NCI-H2227 treated with DMSO at 0.1 percent for 48 hours (cell line): ENCODE results near the gene SPEM2.

Experiments used
- DNase-seq: peaks from one replicate; lab custom pipeline; 2025; lab: John Stamatoyannopoulos, UW

Gene SPEM2

DNA sequence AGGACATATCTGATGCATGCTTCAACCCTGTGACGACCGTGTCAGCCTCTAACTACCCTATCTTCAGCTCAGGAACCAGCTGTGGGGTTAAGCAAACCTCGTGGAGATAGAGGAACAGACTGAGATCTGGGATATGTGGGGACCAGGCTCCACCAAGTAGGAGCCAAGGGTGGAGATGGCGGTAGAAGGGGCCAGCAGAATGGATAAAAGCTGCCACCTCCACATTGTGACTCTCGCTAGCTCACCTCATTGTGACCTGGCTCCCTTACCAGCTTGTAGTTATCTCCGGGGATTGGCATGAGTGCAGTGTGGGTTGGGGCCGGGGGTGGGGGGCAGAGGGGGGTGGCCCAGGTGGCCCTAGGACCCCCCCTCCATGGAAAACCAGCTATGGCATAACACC is at the start of gene SPEM2:
Gene SPEM2, plus strand, starts transcription at position 301 of the 400 bp plus-strand sequence. Its CDS starts 73 bp downstream, at position 374.
- DNase-seq, result no peak

DNA sequence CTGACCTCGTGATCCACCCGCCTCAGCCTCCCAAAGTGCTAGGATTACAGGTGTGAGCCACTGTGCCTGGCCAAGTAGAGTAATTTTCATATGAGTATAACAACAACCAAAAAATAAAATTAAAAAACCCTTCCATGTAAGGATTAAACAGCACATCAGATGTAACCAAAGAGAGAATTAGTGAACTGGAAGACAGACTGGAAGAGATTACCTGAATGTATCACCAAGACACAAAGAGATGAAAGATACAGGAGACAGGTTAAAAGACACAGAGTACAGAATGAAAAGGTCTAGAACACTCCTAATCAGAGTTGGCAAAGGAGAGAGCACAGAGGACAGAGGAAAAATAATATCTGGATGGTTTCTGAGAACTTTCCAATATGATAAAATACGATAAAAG is 46.3 kb upstream of the SPEM2 start:
- no peak for DNase-seq

DNA sequence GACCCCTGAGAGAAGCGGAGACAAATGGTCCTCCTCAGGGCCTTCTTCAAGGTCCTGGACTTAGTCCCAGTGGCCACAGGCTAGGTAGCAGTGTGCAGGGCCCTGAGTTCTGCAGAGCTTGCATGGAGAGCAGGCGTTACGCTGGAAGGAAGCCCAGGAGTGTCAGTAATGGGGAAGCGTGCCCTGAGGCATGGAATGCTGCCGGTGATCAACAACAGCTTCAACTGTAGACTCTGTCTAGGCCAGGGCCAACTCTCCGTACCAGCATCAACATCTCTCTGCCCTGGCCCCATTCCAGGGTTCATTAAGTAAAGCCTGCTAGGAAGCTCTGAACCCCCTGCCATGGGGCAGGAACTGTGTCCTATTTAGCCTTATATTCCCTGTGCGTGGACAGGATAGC is 45.1 kb upstream of the SPEM2 start:
- DNase-seq, result no peak

DNA sequence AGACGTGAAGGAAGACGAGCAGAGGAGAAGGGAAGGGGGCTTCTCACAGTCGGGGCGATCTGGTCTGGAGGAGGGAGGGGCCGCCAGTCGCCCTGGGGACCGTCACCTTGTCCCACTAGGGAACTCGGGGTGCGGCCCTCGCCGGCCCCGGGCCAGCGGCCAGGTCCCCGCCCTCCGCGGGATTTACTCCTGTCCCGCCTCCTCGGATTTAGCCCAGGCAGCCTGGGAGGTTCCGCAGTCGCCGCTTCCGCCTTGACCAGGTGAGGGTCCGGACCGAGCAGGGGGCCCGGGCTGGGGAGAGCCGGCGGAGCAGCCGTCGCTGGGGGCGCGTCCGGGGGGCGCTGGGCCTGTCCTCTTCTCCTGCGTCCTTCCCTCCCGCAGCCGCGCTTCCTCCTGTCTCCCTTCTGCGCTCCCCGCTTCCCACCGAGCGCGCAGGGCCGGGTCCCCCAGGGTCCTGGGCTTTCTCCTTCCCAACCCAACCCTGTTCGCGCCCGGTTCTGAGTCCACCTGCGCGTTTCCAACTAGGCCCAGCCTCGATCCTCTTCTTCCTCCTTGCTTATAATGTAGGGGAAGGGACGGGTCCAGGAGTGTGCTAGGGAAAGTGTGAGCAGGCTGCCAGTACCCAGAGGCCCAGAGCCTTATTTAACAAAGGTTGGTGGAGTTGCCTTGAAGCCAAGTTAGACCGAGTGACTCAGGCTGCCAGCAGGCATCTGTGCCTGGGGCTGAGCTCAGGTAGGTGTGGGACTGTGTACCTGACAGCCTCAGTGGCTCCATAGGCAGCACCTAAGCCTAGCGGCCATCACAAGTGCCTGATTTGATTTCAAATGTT is 44.3 kb upstream of the SPEM2 start, which contains the start of gene TNK1:
Gene TNK1, plus strand, starts transcription at position 235 of the 829 bp plus-strand sequence. CDS start 1,838 bp downstream, outside the sequence.
- DNase-seq, result no peak

DNA sequence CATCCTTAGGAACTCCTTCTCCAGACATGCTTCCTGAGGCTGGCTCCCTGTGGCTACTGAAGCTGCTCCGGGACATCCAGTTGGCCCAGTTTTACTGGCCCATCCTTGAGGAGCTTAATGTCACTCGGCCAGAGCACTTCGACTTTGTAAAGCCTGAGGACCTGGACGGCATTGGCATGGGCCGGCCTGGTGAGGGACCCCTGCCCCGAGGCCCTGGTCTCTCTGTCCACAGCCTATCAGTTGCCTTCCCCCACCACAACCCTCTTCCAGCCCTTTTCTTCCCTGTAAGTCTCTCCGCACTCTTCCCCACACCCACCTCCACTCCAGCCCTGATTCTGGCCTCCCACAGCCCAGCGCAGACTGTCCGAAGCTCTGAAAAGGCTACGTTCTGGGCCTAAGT is 42.5 kb upstream of the SPEM2 start:
- no peak for DNase-seq

DNA sequence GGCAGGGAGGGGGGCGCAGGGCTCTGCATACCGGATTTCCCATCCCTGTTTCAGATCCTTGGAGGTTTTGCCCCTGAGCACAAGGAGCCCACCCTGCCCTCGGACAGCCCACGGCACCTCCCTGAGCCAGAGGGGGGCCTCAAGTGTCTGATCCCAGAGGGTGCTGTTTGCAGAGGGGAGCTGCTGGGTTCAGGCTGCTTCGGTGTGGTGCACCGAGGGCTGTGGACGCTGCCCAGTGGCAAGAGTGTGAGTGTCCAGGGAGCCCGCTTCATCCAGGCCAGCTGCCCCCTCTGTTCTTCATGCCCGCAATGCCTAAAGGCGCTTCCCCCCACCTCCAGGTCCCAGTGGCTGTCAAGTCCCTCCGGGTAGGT is 42.1 kb upstream of the SPEM2 start:
- DNase-seq, result no peak

DNA sequence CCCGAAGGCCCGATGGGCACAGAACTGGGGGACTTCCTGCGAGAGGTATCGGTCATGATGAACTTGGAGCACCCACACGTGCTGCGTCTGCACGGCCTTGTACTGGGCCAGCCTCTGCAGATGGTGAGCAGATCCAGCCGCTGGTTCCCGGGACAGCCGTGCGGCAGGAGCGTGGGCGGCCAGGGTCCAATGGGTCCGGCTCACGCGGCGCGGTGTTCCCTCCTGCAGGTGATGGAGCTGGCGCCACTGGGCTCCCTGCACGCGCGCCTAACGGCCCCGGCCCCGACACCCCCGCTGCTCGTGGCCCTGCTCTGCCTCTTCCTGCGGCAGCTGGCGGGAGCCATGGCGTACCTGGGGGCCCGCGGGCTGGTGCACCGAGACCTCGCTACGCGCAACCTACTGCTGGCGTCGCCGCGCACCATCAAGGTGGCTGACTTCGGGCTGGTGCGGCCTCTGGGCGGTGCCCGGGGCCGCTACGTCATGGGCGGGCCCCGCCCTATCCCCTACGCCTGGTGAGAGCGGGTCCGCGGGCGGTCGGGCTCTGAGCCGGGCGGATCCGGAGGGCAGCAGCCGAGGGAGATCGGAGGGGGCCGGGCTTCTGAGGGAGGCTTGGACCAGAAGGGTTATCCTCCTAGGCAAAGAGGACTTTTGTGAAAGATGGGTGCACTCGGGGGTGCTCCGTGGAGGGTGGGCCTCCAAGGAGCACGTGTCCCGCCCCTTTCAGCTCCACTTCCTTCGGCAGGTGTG is 41.5 kb upstream of the SPEM2 start:
- no peak for DNase-seq

DNA sequence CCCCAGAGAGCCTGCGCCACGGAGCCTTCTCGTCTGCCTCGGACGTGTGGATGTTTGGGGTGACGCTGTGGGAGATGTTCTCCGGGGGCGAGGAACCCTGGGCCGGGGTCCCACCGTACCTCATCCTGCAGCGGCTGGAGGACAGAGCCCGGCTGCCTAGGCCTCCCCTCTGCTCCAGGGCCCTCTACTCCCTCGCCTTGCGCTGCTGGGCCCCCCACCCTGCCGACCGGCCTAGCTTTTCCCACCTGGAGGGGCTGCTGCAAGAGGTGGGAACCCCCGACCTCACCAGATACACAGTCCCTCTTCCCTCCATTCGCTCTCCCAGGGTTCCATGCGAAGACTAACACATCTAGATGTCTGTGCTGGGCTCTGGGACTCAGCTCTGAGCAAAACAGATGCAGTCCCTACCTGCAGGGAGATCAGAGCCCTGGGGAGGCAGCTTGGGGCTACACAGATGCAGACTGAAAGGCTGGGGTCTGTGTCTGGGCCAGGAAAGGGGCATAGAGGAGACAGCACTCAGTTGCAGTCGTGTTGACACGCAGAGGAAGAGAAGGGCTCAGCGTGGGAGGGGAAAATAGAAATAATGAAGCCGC is 40.8 kb upstream of the SPEM2 start:
- no peak for DNase-seq

DNA sequence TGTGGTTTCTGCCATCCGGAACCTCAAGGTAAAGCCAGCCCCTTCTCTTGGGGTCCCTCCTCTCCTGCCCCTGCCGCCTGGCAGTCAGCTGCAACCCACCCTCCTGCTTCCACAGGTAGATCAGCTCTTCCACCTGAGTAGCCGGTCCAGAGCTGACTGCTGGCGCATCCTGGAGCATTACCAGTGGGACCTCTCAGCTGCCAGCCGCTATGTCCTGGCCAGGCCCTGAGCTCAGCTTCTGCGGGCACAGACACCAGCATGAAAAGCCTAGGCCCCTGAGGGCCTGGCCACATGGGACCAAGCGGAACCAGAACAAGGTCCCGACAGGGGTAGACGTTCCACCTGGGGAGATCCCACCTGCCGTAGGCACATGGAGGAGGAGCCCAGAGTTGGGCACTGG is 36.6 kb upstream of the SPEM2 start:
- DNase-seq, result no peak

DNA sequence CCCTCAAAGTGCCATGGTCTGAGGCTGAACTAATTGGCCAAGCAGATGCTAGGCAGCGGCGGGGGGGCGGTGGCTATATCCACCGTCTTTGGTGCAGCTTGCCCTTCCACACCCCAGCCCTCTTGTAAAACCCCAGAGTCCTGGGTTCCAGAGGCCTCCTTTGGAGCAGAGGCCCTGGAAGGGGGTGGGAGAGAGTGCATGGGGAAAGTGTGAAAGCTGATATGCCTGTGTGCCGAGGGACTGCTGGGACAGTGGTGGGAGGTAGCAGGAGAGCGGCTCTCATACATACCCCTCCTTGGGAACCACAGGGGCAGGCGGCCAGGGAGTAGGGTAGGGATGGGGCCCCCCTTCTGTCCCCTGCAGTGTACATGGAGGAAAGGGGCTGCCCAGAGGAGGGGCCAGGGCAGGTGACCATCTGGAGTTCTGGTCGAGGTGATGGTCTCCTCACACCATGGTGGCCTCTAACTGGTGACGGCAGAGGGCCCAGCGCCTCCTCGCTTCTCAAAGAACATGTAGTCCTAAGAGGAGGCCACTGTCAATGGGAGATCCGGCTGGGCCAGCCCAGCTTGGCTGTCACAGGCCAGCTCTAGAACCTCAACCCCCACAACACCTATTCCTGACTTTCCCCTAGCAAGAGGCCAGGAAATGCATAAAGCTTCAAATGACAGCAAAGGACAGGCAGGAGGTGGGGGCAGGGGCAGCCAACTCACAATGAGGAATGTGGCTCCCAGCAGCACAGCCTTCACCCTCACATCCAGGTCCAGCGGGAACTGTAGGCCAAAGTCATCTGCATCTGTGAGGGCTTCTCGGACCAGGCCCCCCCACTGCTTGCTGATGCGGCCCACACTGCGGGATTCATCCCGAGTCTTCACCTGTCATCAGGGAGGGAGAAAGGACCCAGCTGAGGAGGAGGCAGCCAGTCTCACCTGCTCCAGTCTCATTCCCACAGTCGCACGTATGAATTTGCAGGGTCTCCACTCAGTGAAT is 35.2 kb upstream of the SPEM2 start:
- DNase-seq, result no peak

DNA sequence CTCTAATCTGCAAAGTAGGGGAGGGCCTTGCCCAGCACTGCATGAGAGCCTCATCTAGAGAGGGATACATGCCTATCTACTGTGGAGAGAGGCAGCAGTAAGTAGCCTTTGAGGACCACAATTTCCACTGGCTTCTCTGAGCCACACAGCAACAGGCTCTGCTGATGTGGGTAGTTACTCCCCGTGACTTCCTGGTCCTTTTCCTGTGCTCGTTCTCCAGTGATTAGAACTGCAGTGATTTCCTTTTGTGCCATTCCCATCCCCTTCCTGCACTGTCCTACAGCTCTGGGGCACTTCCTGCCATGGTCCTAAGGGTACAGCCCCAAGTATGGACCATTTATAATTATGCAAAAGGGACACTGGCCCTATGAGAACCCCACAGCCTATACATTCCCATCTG is 34.1 kb upstream of the SPEM2 start:
- no peak for DNase-seq

DNA sequence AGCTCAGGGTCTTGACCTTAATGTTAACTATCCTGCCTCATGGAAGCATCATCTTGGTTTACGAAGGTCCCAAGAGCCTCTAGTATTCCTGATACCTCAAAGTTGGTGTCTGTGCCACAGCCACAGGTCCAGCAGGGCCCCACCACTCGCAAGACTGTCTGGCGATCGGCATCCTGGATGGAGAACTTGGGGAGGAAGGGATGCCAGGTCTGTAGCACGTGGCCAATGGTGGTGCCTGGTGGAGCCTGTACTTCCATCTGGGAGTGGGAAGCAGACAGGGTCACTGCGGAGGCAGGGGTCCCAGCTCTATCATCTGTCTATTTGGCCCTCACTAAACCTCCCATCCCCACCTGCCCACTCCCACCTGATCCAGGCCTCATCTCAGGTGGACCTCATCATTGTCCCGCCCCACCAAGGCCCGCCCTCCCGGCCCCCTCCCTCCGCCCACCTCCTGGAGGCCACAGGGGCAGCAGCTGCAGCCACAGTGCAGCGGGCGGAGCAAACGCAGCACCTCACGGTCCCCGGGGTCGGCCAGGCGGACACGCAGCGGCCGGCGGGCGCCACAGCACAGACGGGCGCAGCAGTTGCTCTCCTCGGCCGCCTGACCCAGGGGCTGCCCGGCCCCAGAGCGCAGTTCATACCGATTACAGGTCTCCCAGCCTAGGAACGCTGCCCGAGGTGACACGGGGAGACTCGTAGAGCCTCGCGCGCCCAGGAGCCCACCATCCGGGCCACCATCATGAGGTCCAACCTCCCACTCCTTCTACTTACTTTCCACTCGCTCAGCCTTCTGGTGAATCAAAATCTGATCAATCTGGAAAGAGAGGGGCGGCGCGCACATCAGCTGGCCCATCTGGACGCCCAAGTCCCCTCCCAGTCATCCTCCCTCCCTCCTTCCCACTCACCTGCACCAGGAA is 32.5 kb upstream of the SPEM2 start:
- no peak for DNase-seq

DNA sequence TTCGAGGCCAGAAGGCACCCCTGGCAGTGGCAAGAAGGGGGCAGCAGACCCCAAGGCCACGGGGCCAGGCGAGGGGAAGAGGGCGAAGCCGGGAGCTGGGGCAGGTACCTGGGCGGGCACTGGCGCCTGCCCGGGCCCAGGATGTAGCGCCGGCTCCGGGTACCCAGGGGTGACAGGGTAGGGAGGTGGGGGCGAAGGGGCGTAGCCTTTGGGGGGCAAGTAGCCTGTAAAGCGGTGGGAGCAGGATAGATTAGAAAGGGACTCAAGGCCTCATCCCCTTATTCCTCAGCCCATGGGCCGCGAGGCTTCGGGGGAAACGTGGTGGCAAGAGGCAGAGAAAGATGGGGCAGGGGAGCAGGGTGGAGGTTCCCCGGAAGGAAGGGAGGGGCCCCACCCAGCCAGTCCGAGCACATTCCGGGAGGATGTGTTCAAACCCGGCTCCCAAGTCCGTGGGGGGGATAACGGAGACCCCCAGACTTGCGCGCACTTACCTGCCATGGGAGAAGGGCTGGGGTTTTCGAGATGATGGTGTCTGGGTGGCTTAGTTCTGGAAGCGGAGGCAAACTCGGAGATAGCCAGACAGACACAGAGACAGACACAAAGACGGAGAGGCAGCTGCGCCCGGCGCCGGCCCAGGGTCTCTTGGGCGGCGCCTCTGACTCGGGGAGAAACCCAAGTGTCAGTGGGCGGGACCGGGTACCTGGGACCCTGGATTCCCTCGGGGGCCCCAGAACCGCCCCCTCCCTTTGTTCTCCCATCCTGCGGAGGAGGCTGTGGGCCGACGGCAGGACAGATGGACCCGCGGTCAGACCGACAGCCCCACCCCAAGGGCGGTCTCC is 31.6 kb upstream of the SPEM2 start:
- no peak for DNase-seq

DNA sequence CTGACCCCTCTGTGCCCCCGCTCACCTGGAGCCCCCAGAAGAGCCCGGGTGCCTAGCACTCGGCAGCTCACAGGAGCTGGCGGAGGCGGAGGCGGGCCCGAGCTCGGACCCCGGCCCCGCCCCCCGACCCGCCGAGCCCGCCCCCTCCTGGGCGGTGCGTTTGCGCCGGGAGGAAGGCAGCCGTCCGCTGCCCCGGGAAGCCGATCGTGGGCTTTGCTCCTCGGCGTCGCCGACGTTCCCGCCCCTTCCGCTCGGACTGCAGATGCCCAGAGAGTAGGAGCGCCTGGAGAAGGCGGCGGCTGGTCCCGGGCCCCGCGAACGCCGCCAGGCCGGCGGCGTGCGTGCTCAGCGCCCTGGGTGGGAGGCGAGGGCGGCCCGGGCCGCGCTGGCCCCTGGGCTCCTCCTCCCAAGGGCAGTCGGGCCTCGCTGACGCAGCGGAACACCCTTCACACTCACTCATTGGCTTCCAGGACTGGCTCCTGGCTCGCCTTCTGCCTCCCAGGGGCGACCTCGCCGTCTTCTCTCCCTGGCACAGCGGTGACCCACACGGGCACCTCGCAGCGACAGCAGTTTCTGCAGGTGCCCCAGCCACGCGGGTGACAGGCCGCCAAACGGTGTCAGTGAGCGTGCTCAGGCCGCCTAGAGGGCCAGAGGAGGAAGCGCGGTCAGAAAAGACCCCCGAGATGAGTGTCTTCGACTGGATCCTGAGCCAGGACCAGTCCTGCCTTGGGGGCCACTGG is 30.8 kb upstream of the SPEM2 start, which contains the start of gene PLSCR3:
Gene PLSCR3, minus strand, starts transcription at position 74 of the 740 bp plus-strand sequence. CDS start 415 bp downstream, outside the sequence.
- peak; percentile 53 for DNase-seq

DNA sequence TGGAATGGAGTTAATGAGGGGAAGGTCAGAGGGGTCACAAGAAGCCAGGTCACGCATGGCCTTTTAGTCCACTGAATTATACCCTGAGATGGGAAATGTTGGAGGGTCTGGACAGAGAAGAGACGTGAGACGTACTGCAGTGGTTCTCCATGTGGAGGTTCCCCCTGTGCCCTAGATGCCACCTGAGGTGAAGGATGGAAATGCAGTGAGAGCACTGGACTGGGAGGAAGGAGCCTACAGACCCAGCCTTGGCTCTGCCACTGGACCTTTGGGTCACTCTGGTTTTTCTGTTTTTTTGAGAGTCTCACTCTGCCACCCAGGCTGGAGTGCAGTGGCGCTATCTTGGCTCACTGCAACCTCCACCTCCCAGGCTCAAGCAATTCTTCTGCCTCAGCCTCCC is 29.3 kb upstream of the SPEM2 start:
- no peak for DNase-seq

DNA sequence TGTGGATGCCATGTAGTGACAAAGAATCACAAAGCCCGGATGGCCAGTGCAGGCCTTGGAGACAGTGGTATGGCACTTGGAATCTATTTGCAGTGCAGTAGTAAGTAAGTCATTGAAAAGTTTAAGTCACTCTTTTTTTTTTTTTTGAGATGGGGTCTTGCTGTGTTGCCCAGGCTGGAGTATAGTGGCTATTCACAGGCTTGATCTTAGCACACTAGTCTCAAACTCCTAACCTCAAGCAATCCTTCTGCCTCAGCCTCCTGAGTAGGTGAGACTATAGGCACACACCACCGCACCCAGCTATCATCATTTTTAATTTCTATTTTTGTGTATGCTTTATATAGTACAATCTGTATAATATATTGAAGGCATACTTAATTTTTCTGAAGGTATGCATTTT is 26.8 kb upstream of the SPEM2 start:
- DNase-seq, result no peak

DNA sequence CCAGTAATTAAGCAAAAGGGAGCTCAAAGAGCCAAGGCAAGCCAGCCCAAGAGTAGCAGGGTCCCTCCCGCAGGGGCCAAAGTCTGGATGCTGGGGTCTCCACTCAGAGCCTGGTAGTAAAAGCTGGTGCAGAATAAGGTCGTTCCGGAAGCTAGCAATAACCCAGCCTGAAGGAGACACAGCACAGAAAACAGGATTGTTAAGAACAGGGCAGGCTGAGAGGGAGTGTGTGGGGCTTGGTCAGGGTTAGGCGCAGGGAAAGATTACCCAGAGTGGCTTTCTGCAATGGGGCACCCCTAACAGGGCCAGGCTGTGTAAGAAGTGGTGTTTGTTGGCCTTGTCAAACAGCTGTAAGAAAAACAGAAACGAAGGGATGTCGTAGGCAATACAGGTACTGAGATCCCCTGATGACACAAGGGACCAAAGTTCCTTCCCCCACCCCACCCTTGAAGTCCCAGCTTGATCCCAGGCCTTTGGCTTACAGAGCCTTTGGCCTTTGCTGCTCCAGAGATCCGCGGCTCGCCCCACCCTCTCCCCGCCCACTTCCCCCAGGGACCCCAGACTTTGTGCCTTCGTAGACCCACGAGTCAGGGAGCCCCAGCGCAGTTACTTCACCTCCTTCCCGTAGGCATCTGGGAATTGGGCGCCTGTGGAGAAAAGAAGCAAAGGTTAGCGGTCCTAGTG is 22.2 kb upstream of the SPEM2 start:
- no peak for DNase-seq

DNA sequence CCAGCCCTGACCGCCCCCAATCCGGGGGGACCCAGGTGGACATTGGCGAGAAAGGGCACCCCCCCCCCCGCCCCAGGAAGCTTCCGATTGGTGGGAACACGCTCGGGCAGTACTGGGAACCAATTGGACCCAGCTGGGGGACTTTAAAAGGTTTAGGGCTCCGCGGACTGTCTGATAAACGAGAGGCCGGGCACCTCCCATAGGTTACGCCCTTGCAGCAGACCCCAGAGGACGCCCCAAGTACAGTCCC is 21.8 kb upstream of the SPEM2 start:
- DNase-seq, result no peak
